Measurements from ENCODE around the gene C5orf24. TPM values are rescaled to one million over a fixed set of nuclear protein-coding genes. Genes with fewer than 3 reads are reported as not detected.
"Not testable (repeated sequence)": the region's sequence is repeated elsewhere in the genome, so short reads cannot be mapped to it uniquely, and the experiment has no call there.

Gene C5orf24
- total and polyA plus RNA-seq, 10 of the 15 experiments (the other 5 are each of a cell fraction or from before 2014, with no cell fraction given) = 5.4 to 26.8 (median 15.6) TPM

GRCh38 chr5:134881711-134882110 lies 35.9 kb downstream of the C5orf24 start:
- intact Hi-C loops (cut with micrococcal nuclease; ENCODE audit: unreplicated experiment); POLR2A ChIA-PET; H3K4me2 ChIP-seq (ENCODE audit: control insufficient read depth, insufficient read depth); H3K9me3 ChIP-seq (replicated peaks; ENCODE audit: control insufficient read depth, insufficient read depth, low read length); FAIRE-seq; H3K9ac ChIP-seq (ENCODE audit: control insufficient read depth, insufficient read depth, low read length); H3K36me3 ChIP-seq (ENCODE audit: control insufficient read depth in 2 of 2, insufficient read depth in 2 of 2, low read length in 1 of 2); in situ Hi-C loops (cut with MboI); SMC1A ChIA-PET (ENCODE audit: uncharacterized antibody, unreplicated experiment); H3K27me3 ChIP-seq (replicated peaks in 1 of 2; ENCODE audit: control insufficient read depth in 2 of 2, insufficient read depth in 2 of 2, low read length in 1 of 2); RAD21 ChIA-PET (ENCODE audit: unreplicated experiment); H3K4me3 ChIP-seq; H3K4me1 ChIP-seq (ENCODE audit: control insufficient read depth, insufficient read depth, low read length); H4K20me1 ChIP-seq (ENCODE audit: control insufficient read depth, insufficient read depth); ATAC-seq; BruUV-seq (replicated peaks); CTCF ChIA-PET; DNase-seq (ENCODE audit: low read depth, low spot score); H2AFZ ChIP-seq (ENCODE audit: control insufficient read depth, low read depth, low read length); H3K27ac ChIP-seq (ENCODE audit: control insufficient read depth, insufficient read depth): not testable (repeated sequence)
- H3K79me2 ChIP-seq (ENCODE audit: control insufficient read depth, insufficient read depth, low read length) = peaks cover 24% of the 10 kb centered on the region
- WGBS (ENCODE audit: insufficient coverage, insufficient replicate concordance, low lambda C conversion rate, missing lambda C conversion rate) = 100% methylated on average over 2 of the region's 30 CpGs

- H2AFZ ChIP-seq (ENCODE audit: control insufficient read depth, low read depth, low read length) = no peak overlapping the region
- DNase-seq (ENCODE audit: low read depth, low spot score) (no peak), ATAC-seq (no peak), FAIRE-seq (no peak)
- WGBS (ENCODE audit: insufficient coverage, insufficient replicate concordance, low lambda C conversion rate, missing lambda C conversion rate) = 93% methylated on average over 14 of the region's 14 CpGs
- H4K20me1 ChIP-seq (ENCODE audit: control insufficient read depth, insufficient read depth) = no peaks in the 10 kb centered on the region
- H3K4me1 ChIP-seq (ENCODE audit: control insufficient read depth, insufficient read depth, low read length) = peaks cover 7% of the 10 kb centered on the region
- ChIA-PET SMC1A (ENCODE audit: uncharacterized antibody, unreplicated experiment) (no interaction called here), RAD21 (ENCODE audit: unreplicated experiment) (no interaction called here), POLR2A (interaction anchor here (1.0 kb wide), 1 partner anchor 36 kb away, joined by 3 read pairs; no protein-coding TSS in a partner anchor), CTCF (no interaction called here)
- peaks cover 2% of the 10 kb centered on the region for H3K9me3 ChIP-seq (replicated peaks; ENCODE audit: control insufficient read depth, insufficient read depth, low read length)
- no peak overlapping the region for H3K9ac ChIP-seq (ENCODE audit: control insufficient read depth, insufficient read depth, low read length)
- no peak overlapping the region for H3K4me2 ChIP-seq (ENCODE audit: control insufficient read depth, insufficient read depth)
- TSS peak; percentile 13 for BruUV-seq (replicated peaks)
- intact Hi-C loops (cut with micrococcal nuclease; ENCODE audit: unreplicated experiment) = no loop called here
- no peaks in the 10 kb centered on the region for H3K27me3 ChIP-seq (replicated peaks in 1 of 2; ENCODE audit: control insufficient read depth in 2 of 2, insufficient read depth in 2 of 2, low read length in 1 of 2)
- in situ Hi-C loops (cut with MboI) = no loop called here
- no peak overlapping the region for H3K4me3 ChIP-seq
- H3K79me2 ChIP-seq (ENCODE audit: control insufficient read depth, insufficient read depth, low read length) = peaks cover 6% of the 10 kb centered on the region
- TF ChIP-seq HSF1 (IDR thresholded peaks at IDR 0.05; ENCODE audit: low read depth, low read length) (no peak), POLR2AphosphoS2 (IDR thresholded peaks at IDR 0.05; ENCODE audit: low read depth, low read length) (no peak), RELB (IDR thresholded peaks at IDR 0.05; ENCODE audit: low read depth) (no peak), POU2F2 (IDR thresholded peaks at IDR 0.05; ENCODE audit: borderline replicate concordance, low read depth, low read length) (no peak), ASH2L (IDR thresholded peaks at IDR 0.05; ENCODE audit: borderline replicate concordance, low read depth) (no peak)
- no peak overlapping the region for H3K27ac ChIP-seq (ENCODE audit: control insufficient read depth, insufficient read depth)
- H3K36me3 ChIP-seq (ENCODE audit: control insufficient read depth in 2 of 2, insufficient read depth in 2 of 2, low read length in 1 of 2) = peaks cover 9 to 13% of the 10 kb centered on the region in 2 experiments; a peak in 3 of 4 replicates
These were observed 41.9 kb downstream of the C5orf24 start for GRCh38 chr5:134887593-134888159.

All from GM12878 (cell line).